ENCODE results near the gene HOATZ. TPM values are rescaled to one million over a fixed set of nuclear protein-coding genes. Genes with fewer than 3 reads are reported as not detected.

The HOATZ gene
- total RNA-seq, 2 donors from 2014 or later, result not detected

DNA sequence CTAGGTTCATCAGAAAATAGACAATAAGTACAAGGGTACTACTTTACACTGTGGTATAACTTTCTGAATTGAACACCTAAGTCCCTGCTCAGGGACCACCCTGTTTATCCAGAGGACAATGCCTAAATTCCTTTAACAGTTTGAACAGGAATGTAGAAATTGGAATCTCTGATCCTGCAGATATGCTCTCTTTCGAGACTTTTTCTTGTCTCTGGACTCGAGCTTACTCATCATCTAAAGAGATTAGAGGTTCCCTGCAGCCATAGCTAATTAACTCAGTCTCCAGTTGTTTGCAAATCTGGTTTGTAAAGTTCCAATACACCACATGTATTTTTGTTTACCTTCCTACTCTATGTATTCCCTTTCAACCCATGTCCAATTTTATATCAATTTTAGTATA lies 1.0 kb downstream of the HOATZ start:
- WGBS, 2 donors, result 76 to 84% methylated on average over 2 of the region's 2 CpGs
- H3K4me1 ChIP-seq, result peaks cover 7% of the 10 kb centered on the region
- intact Hi-C loops (cut with DNase I), result no loop called here

GRCh38 chr11:111518668-111519067 lies 4.1 kb downstream of the HOATZ start:
- WGBS, 2 donors, result 26 to 35% methylated on average over 1 of the region's 1 CpG
- no peaks in the 10 kb centered on the region for H3K9me3 ChIP-seq
- ATAC-seq, result no peak

More for the DNA sequence above, 1.0 kb downstream of the HOATZ start:
- H3K36me3 ChIP-seq (replicated peaks in 1 of 2; ENCODE audit: insufficient read depth in 1 of 2, low read depth in 2 of 2), result no peaks in the 10 kb centered on the region
- H3K9me3 ChIP-seq, result no peaks in the 10 kb centered on the region
- H3K27ac ChIP-seq, result no peak overlapping the region
- ATAC-seq (no peak), DNase-seq (no peak)
- H3K4me3 ChIP-seq, result no peak overlapping the region
- TF ChIP-seq, protein P1, sequence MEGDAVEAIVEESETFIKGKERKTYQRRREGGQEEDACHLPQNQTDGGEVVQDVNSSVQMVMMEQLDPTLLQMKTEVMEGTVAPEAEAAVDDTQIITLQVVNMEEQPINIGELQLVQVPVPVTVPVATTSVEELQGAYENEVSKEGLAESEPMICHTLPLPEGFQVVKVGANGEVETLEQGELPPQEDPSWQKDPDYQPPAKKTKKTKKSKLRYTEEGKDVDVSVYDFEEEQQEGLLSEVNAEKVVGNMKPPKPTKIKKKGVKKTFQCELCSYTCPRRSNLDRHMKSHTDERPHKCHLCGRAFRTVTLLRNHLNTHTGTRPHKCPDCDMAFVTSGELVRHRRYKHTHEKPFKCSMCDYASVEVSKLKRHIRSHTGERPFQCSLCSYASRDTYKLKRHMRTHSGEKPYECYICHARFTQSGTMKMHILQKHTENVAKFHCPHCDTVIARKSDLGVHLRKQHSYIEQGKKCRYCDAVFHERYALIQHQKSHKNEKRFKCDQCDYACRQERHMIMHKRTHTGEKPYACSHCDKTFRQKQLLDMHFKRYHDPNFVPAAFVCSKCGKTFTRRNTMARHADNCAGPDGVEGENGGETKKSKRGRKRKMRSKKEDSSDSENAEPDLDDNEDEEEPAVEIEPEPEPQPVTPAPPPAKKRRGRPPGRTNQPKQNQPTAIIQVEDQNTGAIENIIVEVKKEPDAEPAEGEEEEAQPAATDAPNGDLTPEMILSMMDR (IDR thresholded peaks at IDR 0.05), result no peak
- no peak for TF ChIP-seq POLR2A (IDR thresholded peaks at IDR 0.05)
- H3K27me3 ChIP-seq, result peaks cover 0 to 6% of the 10 kb centered on the region in 2 donors

DNA sequence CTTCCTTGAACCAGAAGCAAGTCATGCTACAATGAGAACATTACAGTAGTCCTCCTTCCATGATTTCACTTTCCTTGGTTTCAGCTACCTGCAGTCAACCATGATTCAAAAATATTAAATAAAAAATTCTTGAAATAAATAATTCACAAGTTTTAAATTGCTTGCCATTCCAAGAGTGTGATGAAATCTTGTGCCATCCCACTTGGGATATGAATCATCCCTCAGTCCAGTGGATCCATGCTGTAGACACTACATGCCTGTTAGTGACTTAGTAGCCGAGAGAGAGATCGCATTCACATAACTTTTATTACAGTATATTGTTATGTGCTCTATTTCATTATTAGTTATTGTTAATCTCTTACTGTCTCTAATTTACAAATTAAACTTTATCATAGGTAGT lies 6.0 kb downstream of the HOATZ start:
- DNase-seq (no peak), ATAC-seq (no peak)
- intact Hi-C loops (cut with DNase I), result no loop called here
- H3K4me3 ChIP-seq, result no peak overlapping the region
- no peaks in the 10 kb centered on the region for H3K9me3 ChIP-seq
- no peaks in the 10 kb centered on the region for H3K27me3 ChIP-seq
- 93 to 99% methylated on average over 2 of the region's 2 CpGs for WGBS, 2 donors
- H3K27ac ChIP-seq, result no peak overlapping the region
- TF ChIP-seq POLR2A (IDR thresholded peaks at IDR 0.05), result no peak
- TF ChIP-seq, protein P1 (IDR thresholded peaks at IDR 0.05), result no peak
- no peaks in the 10 kb centered on the region for H3K36me3 ChIP-seq (replicated peaks in 1 of 2; ENCODE audit: insufficient read depth in 1 of 2, low read depth in 2 of 2)
- H3K4me1 ChIP-seq, result no peaks in the 10 kb centered on the region

More at GRCh38 chr11:111518668-111519067, 4.1 kb downstream of the HOATZ start:
- H3K27ac ChIP-seq, result no peak overlapping the region
- H3K4me3 ChIP-seq, result no peak overlapping the region
- no peaks in the 10 kb centered on the region for H3K27me3 ChIP-seq
- no peaks in the 10 kb centered on the region for H3K36me3 ChIP-seq (replicated peaks in 1 of 2; ENCODE audit: insufficient read depth in 1 of 2, low read depth in 2 of 2)
- TF ChIP-seq, protein P1 (IDR thresholded peaks at IDR 0.05), result no peak
- no peak for TF ChIP-seq POLR2A (IDR thresholded peaks at IDR 0.05)
- H3K4me1 ChIP-seq, result no peaks in the 10 kb centered on the region
- intact Hi-C loops (cut with DNase I), result no loop called here
- DNase-seq, result no peak

DNA sequence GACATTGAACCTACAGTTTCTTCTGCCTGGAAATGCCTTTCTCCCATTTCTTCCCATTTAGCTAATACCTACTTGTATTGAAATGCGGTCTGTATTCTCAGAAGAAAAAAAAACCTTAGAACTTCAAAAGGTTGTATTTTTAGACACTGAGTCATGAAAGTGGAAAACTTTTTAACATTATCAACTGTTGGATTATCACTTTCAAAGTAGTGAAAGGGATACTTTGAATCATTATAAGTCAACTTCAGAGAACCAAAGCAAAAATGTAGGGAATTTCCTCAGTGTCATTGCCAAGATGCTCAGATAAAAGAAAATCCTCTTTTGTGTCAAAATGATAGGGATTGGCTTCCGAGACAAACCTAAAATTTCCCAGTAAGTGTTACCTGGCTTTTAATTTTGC lies 6.6 kb downstream of the HOATZ start:
- intact Hi-C loops (cut with DNase I), result no loop called here
- no peaks in the 10 kb centered on the region for H3K4me1 ChIP-seq
- TF ChIP-seq, protein P1 (IDR thresholded peaks at IDR 0.05), result no peak
- TF ChIP-seq POLR2A (IDR thresholded peaks at IDR 0.05), result no peak
- DNase-seq (no peak), ATAC-seq (no peak)
- H3K36me3 ChIP-seq (replicated peaks in 1 of 2; ENCODE audit: insufficient read depth in 1 of 2, low read depth in 2 of 2), result no peaks in the 10 kb centered on the region
- H3K27me3 ChIP-seq, result no peaks in the 10 kb centered on the region
- 72 to 82% methylated on average over 2 of the region's 2 CpGs for WGBS, 2 donors
- H3K27ac ChIP-seq, result no peak overlapping the region
- H3K9me3 ChIP-seq, result no peaks in the 10 kb centered on the region
- no peak overlapping the region for H3K4me3 ChIP-seq

- TF ChIP-seq, protein P1 (IDR thresholded peaks at IDR 0.05), result no peak
- TF ChIP-seq POLR2A (IDR thresholded peaks at IDR 0.05), result no peak
- intact Hi-C loops (cut with DNase I), result no loop called here
- no peaks in the 10 kb centered on the region for H3K27me3 ChIP-seq
- H3K27ac ChIP-seq, result no peak overlapping the region
- no peaks in the 10 kb centered on the region for H3K9me3 ChIP-seq
- no peak overlapping the region for H3K4me3 ChIP-seq
- 60% methylated on average over 5 of the region's 5 CpGs for WGBS, 2 donors
- H3K4me1 ChIP-seq, result no peaks in the 10 kb centered on the region
- H3K36me3 ChIP-seq (replicated peaks in 1 of 2; ENCODE audit: insufficient read depth in 1 of 2, low read depth in 2 of 2), result no peaks in the 10 kb centered on the region
- ATAC-seq (no peak), DNase-seq (no peak)
Measured at GRCh38 chr11:111522426-111522825, 7.8 kb downstream of the HOATZ start.

Data from body of pancreas (tissue), 4 donors.